Smooth muscle cell of the brain vasculature (primary cell): ENCODE measurements around the gene ZMIZ1.

Source experiments
- DNase-seq: peaks from one replicate; pipeline ENCODE4 v3.0.0-alpha.2; 2012; ENCODE audit warnings: low read depth, low spot score

ZMIZ1 gene

DNA sequence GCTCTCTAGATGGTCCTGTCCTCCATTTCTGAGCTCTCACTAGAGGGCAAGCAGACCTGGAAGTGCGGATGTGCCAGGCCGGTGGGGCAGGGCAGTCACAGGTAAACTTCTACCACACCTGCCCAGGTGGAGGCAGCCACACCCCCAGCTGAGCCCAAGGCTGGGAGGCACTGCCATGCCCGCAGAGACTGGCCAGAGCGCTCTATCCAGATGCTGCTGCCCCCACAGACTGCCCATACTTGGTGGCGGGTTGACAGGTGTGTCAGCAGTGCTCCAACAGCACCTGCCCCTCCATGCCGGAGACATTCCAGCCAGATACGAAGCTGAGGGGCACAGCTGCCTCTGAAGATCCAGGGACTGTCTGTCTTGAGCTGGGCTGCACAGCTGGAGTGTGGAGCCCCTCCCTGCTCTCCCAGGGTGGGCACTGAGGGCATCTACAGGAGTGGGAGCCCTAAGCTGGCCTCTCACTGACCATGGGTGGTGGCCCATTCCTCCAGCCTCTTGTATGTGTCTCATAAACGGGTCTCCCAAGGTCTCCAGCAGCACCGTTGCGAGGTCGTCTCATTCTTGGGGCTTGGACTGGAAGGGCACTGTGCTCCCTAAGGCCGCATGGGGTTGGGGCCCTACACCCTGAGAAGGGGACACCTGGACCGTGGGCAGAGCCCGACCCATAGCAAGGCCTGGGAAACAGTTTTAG lies 240.4 kb downstream of the ZMIZ1 start:
- DNase-seq = no peak

- no peak for DNase-seq
Observed at GRCh38 chr10:79310200-79310865, 241.6 kb downstream of the ZMIZ1 start.

- DNase-seq = no peak
Observed at GRCh38 chr10:79310911-79311573, 242.3 kb downstream of the ZMIZ1 start.

DNA sequence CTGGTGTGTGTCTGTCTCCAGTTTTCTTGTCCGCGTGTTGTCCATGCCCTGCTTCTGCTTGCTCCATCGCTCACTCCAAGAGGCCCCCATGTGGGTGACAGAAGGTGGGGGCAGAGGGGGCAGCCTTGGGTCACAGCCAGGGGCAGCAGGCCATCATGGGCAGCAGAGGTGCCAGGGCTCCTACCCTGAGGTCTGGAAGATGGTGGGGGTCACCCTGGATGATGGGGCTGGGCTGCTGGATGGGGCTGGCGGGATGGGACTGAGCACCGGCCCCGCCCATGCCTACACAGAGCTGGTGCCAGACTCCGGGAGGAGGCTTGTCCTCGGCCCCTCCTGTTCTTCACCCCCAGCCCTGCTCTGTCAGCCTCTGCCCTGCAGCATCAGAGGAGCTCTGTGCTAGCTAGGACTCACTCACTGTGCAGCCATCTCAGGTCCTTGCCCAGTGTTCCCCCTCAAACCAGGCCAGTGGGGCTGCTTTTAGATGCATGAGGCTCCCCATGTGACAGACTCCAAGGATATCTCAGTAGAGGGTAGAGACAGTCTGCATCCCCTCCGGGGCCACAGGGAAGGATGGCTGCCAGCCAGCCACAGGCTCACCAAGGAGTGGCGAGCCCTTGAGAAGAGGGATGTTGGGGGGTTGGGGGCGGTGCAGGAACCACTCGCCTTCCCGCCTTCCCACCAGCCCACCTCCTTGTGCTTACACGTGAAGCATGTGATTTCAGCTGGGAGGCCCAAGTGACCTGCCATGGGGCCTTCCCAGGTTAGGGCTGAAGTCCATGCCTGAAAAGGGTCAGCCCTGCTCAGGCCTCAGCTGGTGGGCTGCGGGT lies 243.0 kb downstream of the ZMIZ1 start:
- DNase-seq = no peak

DNA sequence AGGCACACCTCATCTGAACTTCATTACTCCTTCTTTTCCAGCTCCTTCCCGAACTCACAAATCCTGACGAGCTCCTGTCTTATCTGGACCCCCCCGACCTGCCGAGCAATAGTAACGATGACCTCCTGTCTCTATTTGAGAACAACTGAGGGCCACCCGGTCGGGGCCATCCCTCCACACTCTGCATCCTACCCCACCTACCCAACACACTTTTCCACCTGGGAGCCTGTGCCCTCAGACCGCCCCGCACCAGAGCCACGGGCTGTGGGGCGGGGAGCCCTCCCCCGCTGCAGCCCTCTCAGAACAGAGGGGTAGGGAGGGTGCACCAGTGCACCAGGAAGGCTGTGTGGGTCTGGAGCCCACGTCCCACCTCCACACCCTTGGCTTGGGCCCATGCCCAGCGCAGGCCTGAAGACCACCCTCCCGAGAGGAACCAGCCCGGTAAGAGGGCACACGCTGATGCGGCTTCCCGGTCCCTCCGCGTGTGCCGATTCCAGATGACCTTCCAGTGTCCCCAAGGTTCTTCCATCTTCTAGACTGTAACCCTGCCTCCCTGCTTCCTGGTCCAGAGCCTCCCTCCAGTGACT lies 243.9 kb downstream of the ZMIZ1 start:
- no peak for DNase-seq

DNA sequence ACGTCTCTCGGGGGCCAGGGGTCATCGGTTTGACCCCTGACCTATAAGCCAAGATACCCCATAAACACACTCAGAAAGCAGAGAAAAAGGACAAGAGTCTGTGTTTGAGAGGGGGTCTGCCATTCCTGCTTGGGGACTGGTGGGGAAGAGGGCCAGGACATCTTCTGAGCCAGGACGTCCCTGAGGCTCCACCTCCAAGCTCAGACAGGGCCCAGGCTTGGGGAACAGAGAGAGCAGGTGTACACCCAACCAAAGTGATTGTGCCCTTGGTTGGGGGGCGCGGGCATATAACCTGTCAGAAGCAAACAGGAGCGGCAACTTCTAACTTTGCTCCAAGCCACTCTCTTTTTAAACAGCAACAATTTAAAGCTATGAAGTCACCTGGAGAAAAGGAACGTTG lies 244.6 kb downstream of the ZMIZ1 start:
- DNase-seq = no peak

GRCh38 chr10:79313911-79314439 lies 245.2 kb downstream of the ZMIZ1 start:
- DNase-seq = no peak

GRCh38 chr10:79314761-79315601 lies 246.2 kb downstream of the ZMIZ1 start:
- DNase-seq = no peak

GRCh38 chr10:79315602-79315920 lies 246.8 kb downstream of the ZMIZ1 start:
- no peak for DNase-seq

DNA sequence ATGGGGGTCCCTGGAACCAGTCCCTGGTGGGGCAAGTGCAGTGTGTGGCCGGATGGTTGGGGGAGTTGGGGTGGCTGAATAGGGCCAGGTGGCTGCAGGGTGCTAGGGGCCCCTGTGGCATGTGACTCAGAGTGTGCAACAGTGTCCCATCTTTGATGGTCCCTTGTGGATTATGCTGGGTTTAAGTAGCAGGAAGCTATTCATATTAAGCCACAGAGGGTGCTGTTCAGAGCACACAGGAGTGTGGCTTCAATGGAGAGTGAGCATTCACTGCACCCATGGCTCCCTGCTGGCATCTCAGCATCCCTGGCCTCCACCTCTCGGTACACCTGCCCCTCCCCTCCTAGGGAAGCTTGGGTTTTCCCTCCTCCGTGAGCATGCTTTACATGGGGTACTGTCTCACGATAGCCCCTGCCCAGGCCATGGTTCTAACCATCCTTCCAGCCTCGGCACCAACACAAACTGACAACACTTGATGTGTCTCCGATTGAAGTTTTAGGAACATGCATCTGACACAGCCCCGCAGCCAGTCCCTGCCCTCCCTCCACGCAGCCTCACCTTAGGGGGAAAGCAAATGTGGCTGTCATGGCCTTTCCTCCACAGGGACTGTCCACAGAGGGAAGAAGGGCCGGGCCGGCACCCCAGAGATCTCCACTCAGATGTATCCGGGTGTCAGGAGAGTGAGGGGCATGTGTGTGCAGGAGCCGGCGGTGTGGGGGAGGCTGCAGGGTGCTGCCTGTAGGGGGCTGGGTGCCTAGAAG lies 248.1 kb downstream of the ZMIZ1 start:
- no peak for DNase-seq

GRCh38 chr10:79318369-79318768 lies 249.6 kb downstream of the ZMIZ1 start:
- DNase-seq = no peak

GRCh38 chr10:79319115-79319771 lies 250.5 kb downstream of the ZMIZ1 start:
- no peak for DNase-seq

DNA sequence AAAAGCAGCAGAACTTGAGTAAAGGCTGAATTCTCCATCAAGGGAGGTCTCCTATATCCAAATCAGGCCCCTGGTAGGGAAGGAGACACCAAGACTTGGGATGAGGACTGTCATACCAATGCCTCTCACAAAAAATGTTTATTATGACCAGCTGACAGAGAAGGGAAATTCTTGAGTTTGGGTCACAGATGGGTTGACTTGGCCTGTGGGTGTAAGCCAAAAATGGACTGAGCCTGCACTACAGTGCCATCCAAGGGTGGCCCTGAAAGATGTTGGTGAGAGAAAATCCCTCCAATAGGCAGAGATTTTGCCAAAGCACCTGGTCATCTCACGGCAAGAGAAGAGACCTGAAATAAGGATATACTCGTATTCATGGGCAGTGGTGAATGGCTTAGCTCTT lies 251.6 kb downstream of the ZMIZ1 start:
- no peak for DNase-seq

GRCh38 chr10:79320820-79321493 lies 252.2 kb downstream of the ZMIZ1 start:
- no peak for DNase-seq

DNA sequence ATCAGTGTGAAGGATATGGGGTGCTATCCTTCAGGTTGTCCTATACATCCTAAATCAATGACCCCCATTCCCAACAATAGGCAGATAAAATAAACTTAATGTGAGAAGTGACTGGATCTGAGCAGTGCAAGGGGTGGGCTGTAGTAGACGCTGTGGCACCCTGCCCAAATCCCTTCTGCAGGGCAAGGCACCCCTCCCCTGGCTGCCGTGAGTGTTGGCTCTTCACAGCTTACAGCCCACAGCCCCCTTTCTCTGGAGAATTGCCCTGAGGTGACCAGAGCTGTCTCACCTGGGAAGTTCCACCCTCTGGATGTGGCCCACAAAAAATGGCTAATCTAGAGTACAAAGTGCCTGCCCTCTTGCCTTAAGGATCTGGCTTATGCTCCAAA lies 252.7 kb downstream of the ZMIZ1 start:
- no peak for DNase-seq

- no peak for DNase-seq
Observed at GRCh38 chr10:79321951-79322350, 253.2 kb downstream of the ZMIZ1 start.

DNA sequence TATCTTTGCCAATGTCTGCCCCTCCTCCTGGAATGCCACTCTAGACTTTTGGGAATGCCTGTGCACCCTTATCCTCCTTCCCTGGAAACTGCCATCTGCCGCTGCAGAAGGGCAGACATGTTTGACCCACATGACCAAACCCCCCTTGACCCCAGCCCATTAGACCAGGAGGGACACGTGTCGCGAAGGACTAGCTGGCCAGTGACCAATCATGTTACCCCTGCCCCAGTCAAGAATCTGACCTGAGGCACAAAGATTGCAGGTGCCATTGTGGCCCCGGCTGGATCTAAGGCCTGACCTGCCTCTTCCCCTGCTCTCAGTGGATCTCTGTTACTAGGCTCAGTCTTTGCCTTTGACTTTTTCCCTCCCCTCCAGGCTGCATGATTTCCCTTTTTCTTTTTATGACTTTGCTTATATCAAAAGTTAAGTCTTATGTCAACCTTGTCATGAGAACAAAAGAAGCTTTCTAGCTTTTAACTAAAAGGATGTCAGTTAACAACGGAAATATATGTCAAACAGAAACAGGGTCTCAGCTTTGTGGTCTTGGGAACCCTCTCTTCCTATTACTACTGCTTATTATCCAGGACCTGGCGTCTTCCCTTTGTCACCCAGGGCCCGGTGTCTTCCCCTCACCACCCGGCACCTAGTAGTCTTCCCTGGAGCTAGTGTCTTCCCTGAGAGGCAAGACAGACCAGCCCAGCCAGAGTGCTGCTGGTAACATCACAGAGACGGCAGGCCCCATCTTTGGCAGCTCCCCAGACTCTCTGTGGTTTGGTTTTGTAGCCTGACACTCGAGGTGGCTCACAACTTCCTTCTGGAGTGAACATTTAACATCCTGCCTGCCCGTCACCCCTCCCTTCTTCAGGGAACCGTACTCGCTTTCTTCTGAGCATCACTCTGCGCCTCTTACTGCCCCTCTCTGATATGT lies 254.1 kb downstream of the ZMIZ1 start:
- peak; percentile 69 for DNase-seq

GRCh38 chr10:79323602-79324001 lies 254.8 kb downstream of the ZMIZ1 start:
- no peak for DNase-seq
